B cell (primary cell): Measurements from ENCODE around the gene HMG20B. TPM values are rescaled to one million over a fixed set of nuclear protein-coding genes. Genes with fewer than 3 reads are reported as not detected.

ENCODE experiments used
- ATAC-seq: fragments of 200-7000 bp; cut with Tn5 transposase; one replicate; pipeline ENCODE4 v1.10.0; 2021; ENCODE audit warnings: low read depth, mild to moderate bottlenecking, moderate number of reproducible peaks, moderate library complexity
- CTCF ChIA-PET: fragments of 350-600 bp; sonication (Branson Sonifier 250); formaldehyde crosslinking; loops from one replicate; lab custom pipeline; 2021; ENCODE audit warnings: antibody characterized with exemption, inconsistent platforms; lab: Charles Lee
- POLR2A ChIA-PET: fragments of 350-600 bp; sonication (Branson Sonifier 250); formaldehyde crosslinking; loops from one replicate; lab custom pipeline; 2021; ENCODE audit warnings: antibody characterized with exemption; lab: Charles Lee
- DNase-seq: peaks from one replicate; pipeline ENCODE4 v3.0.0; 2013
- H2AFZ ChIP-seq: 2 replicates; pipeline ENCODE4 v1.6.1; 2012; ENCODE audit warnings: mild to moderate bottlenecking, low read depth, low read length; ENCODE audit not compliant: insufficient read depth, poor library complexity, severe bottlenecking
- H3K27ac ChIP-seq, 2 donors: 1 replicate in 1 of 2; 2 replicates in 1 of 2; pipeline ENCODE4 v1.5.1; 2012 to 2013; ENCODE audit warnings: low read length in 2 of 2, mild to moderate bottlenecking in 2 of 2, moderate library complexity in 1 of 2
- H3K27me3 ChIP-seq, 4 experiments: fragments of 200-600 bp in 1 of 4; sonication (generic) in 1 of 4; replicated peaks in 1 of 4; 1 replicate in 2 of 4; 2 replicates in 2 of 4; pipeline versions ENCODE4 v1.6.1 to v1.7.0; 2013 to 2016; ENCODE audit warnings: low read length in 3 of 4, mild to moderate bottlenecking in 2 of 4, mixed read lengths in 1 of 4, moderate library complexity in 1 of 4; ENCODE audit not compliant: insufficient read depth in 4 of 4, control insufficient read depth in 3 of 4; ENCODE audit errors: control extremely low read depth in 1 of 4
- H3K36me3 ChIP-seq, 2 experiments: replicated peaks in 1 of 2; 1 replicate in 1 of 2; 2 replicates in 1 of 2; pipeline versions ENCODE4 v1.6.1 to v1.7.1; 2013; ENCODE audit warnings: low read length in 1 of 2; ENCODE audit not compliant: insufficient read depth in 2 of 2, control insufficient read depth in 1 of 2; ENCODE audit errors: control extremely low read depth in 1 of 2, extremely low read depth in 1 of 2
- H3K4me1 ChIP-seq, 2 donors: fragments of 200-600 bp in 1 of 2; sonication (generic) in 1 of 2; 1 replicate in 1 of 2; 2 replicates in 1 of 2; pipeline versions ENCODE4 v1.5.1 to v1.6.1; 2013 to 2017; ENCODE audit warnings: low read length in 2 of 2; ENCODE audit not compliant: control insufficient read depth in 2 of 2, insufficient read depth in 2 of 2
- H3K4me2 ChIP-seq: replicated peaks from 2 replicates; pipeline ENCODE3; 2012; ENCODE audit warnings: mild to moderate bottlenecking, low read depth, low read length; ENCODE audit not compliant: poor library complexity, severe bottlenecking
- H3K4me3 ChIP-seq, 5 experiments: fragments of 200-600 bp in 1 of 5; sonication (generic) in 1 of 5; 1 replicate in 3 of 5; 2 replicates in 2 of 5; pipeline versions ENCODE4 v1.5.1 to v1.7.0; 2011 to 2016; ENCODE audit warnings: low read length in 4 of 5, mild to moderate bottlenecking in 4 of 5, low read depth in 2 of 5, control low read depth in 1 of 5, moderate library complexity in 1 of 5; ENCODE audit not compliant: insufficient read depth in 1 of 5; ENCODE audit errors: control extremely low read depth in 1 of 5, extremely low read depth in 1 of 5
- H3K79me2 ChIP-seq: fragments of 200-600 bp; sonication (generic); one replicate; pipeline ENCODE4 v1.6.0; 2016; ENCODE audit warnings: low read length; ENCODE audit not compliant: control insufficient read depth, insufficient read depth
- H3K9ac ChIP-seq: fragments of 200-600 bp; sonication (generic); 2 replicates; pipeline ENCODE4 v1.6.1; 2017; ENCODE audit warnings: mild to moderate bottlenecking, low read length, moderate library complexity
- H3K9me3 ChIP-seq, 3 donors: one replicate each; pipeline versions ENCODE4 v1.6.1 to v1.7.1; 2013; ENCODE audit warnings: low read length in 2 of 3; ENCODE audit not compliant: control insufficient read depth in 2 of 3, insufficient read depth in 1 of 3; ENCODE audit errors: control extremely low read depth in 1 of 3
- H4K20me1 ChIP-seq: 2 replicates; pipeline ENCODE4 v1.6.0; 2012; ENCODE audit warnings: mild to moderate bottlenecking, low read length; ENCODE audit not compliant: insufficient read depth, control insufficient read depth, poor library complexity, severe bottlenecking
- H3K27ac Mint-ChIP-seq: one replicate; pipeline ENCODE4 v1.8.0; 2021; ENCODE audit warnings: mixed read lengths
- H3K27me3 Mint-ChIP-seq: one replicate; pipeline ENCODE4 v1.8.0; 2021; ENCODE audit warnings: mixed read lengths
- H3K4me1 Mint-ChIP-seq: one replicate; pipeline ENCODE4 v1.8.0; 2021; ENCODE audit warnings: mixed read lengths
- H3K4me3 Mint-ChIP-seq: one replicate; pipeline ENCODE4 v1.8.0; 2021; ENCODE audit warnings: mixed read lengths
- H3K9me3 Mint-ChIP-seq: one replicate; pipeline ENCODE4 v1.8.0; 2022; ENCODE audit warnings: mixed read lengths; ENCODE audit not compliant: insufficient read depth
- EZH2 ChIP-seq: IDR thresholded peaks from 2 replicates; pipeline ENCODE4 v1.6.1; 2012; ENCODE audit warnings: borderline replicate concordance, low read depth, mild to moderate bottlenecking, moderate library complexity, low read length; ENCODE audit not compliant: insufficient read depth, poor library complexity, severe bottlenecking
- WGBS: methylation state at CpG from one replicate; pipeline ENCODE4 v1.1.5; 2013; ENCODE audit warnings: missing lambda C conversion rate; ENCODE audit not compliant: insufficient coverage; 5-methylcytosine and 5-hydroxymethylcytosine counted together
- intact Hi-C: fragments of 100-400 bp; cut with micrococcal nuclease; formaldehyde crosslinking; loops from one replicate; pipeline ENCODE4 v1.10.0; 2022
- polyA plus RNA-seq: library from polyadenylated mRNA; depleted of rRNA; stranded (reverse); fragments of >200 nt; gene quantifications from 2 replicates; pipeline ENCODE4 v1.2.3, GENCODE V29; 2012
- total RNA-seq, 2 donors: library from RNA; stranded (reverse); fragments of 120-200 nt in 1 of 2; gene quantifications; 1 replicate in 1 of 2; 2 replicates in 1 of 2; pipeline versions ENCODE4 v1.2.3 to v1.2.4, GENCODE V29; 2013 to 2022
- TF ChIP-seq, protein P1 (sequence below): fragments of 200-600 bp; IDR thresholded peaks from one replicate; pipeline ENCODE4 v1.8.0; 2022; ENCODE audit warnings: antibody characterized with exemption, mild to moderate bottlenecking

The HMG20B gene
- total and polyA plus RNA-seq, 2 donors (not counting 1 experiment from before 2014, with no cell fraction given) = 41.7 to 59.0 TPM

DNA sequence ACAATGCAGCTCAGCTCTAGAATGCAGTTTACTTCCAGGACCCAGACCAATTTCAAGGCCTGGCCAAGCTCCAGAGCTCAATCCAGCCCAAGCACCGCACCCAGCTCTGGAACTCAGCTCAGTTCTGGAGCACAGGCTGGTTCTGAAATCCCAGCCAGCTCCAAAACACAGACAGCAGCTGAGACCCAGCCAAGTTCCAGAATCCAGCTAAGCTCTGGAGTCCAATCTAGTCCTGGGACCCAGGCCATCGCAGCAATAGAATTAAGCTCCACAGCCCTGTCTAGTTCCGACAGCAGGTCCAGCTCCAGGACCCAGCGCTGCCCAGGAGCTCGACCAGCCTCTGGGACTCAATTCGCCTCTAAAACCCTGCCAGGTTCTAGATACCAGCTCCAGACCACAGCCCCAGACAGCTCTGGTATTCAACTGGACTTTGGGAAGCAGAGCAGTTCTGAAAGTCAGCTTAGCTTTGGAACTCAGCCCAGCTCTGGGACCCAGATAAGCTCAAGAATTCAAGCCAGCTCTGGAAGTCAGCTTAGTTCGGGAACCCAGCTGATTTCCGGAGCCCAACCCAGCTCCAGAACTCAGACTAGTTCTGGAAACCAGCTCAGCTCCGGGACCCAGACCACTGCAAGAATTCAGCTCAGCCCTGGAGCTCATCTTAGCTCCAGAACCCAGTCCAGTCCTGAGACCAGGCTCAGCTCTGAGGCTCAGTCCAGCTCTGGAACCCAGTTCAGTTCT, 19.3 kb downstream of the HMG20B start:
- no peaks in the 10 kb centered on the region for H3K27me3 ChIP-seq
- H2AFZ ChIP-seq = no peak overlapping the region
- H4K20me1 ChIP-seq = no peaks in the 10 kb centered on the region
- H3K4me2 ChIP-seq = no peak overlapping the region
- H3K9me3 Mint-ChIP-seq = no peaks in the 10 kb centered on the region
- no peaks in the 10 kb centered on the region for H3K36me3 ChIP-seq
- CTCF ChIA-PET = interaction anchor here (0.6 to 2.6 kb wide), 8 partner anchors 10 to 640 kb away, joined by 3 to 9 read pairs (median 4); no protein-coding TSS in a partner anchor
- H3K4me1 Mint-ChIP-seq = no peaks in the 10 kb centered on the region
- DNase-seq = no peak
- TF ChIP-seq, protein P1, sequence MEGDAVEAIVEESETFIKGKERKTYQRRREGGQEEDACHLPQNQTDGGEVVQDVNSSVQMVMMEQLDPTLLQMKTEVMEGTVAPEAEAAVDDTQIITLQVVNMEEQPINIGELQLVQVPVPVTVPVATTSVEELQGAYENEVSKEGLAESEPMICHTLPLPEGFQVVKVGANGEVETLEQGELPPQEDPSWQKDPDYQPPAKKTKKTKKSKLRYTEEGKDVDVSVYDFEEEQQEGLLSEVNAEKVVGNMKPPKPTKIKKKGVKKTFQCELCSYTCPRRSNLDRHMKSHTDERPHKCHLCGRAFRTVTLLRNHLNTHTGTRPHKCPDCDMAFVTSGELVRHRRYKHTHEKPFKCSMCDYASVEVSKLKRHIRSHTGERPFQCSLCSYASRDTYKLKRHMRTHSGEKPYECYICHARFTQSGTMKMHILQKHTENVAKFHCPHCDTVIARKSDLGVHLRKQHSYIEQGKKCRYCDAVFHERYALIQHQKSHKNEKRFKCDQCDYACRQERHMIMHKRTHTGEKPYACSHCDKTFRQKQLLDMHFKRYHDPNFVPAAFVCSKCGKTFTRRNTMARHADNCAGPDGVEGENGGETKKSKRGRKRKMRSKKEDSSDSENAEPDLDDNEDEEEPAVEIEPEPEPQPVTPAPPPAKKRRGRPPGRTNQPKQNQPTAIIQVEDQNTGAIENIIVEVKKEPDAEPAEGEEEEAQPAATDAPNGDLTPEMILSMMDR = no peak
- no peak for TF ChIP-seq EZH2
- intact Hi-C loops = no loop called here
- H3K9ac ChIP-seq = no peak overlapping the region
- no peak overlapping the region for H3K27ac Mint-ChIP-seq
- no peak overlapping the region for H3K4me3 ChIP-seq
- no peak overlapping the region for H3K27ac ChIP-seq
- no peak for ATAC-seq
- POLR2A ChIA-PET = no interaction called here
- H3K4me3 Mint-ChIP-seq = no peak overlapping the region
- no peaks in the 10 kb centered on the region for H3K27me3 Mint-ChIP-seq
- 96% methylated on average over 9 of the region's 9 CpGs for WGBS
- H3K4me1 ChIP-seq = no peaks in the 10 kb centered on the region
- H3K79me2 ChIP-seq = no peaks in the 10 kb centered on the region
- H3K9me3 ChIP-seq = peaks cover 0 to 17% (median 0%) of the 10 kb centered on the region in 3 donors

DNA sequence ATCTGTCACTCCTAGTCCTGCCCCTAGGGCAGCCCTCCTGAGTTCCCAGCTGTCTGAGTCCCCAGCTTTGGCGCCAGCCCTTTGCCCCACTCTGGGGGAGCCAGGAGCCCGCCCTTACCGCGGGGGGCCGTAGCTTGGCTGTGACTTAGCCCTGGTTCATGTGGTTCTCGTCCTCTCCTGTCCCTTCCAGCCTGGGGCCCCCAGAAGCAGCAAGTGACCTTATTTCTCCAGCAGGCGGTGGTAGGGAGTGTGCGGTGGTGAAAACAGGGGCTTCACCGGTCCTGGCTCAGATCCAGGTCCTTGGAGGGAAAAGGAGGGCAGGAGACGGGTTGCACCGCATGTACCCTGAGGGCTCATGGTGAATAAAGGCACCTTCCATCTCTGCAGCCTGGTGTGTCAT, 20.4 kb downstream of the HMG20B start:
- intact Hi-C loops = no loop called here
- no peaks in the 10 kb centered on the region for H3K4me1 Mint-ChIP-seq
- no peaks in the 10 kb centered on the region for H3K27me3 Mint-ChIP-seq
- no peaks in the 10 kb centered on the region for H3K9me3 Mint-ChIP-seq
- Histone ChIP-seq H3K79me2 (no peaks in the 10 kb centered on the region), H3K36me3 (no peaks in the 10 kb centered on the region), H3K4me2 (no peak overlapping the region), H3K4me3 (no peak overlapping the region), H2AFZ (no peak overlapping the region), H4K20me1 (no peaks in the 10 kb centered on the region), H3K4me1 (no peaks in the 10 kb centered on the region), H3K9me3 (peaks cover 0 to 17% (median 0%) of the 10 kb centered on the region in 3 donors), H3K27ac (no peak overlapping the region), H3K9ac (no peak overlapping the region), H3K27me3 (no peaks in the 10 kb centered on the region)
- no peak overlapping the region for H3K4me3 Mint-ChIP-seq
- ATAC-seq = no peak
- H3K27ac Mint-ChIP-seq = no peak overlapping the region
- 92% methylated on average over 10 of the region's 11 CpGs for WGBS
- ChIA-PET POLR2A (no interaction called here), CTCF (no interaction called here)
- TF ChIP-seq, protein P1 = no peak
- no peak for TF ChIP-seq EZH2
- DNase-seq = no peak
